Liver (tissue), 9 donors: ENCODE results near the gene GPR68. TPM values are rescaled to one million over a fixed set of nuclear protein-coding genes. Genes with fewer than 3 reads are reported as not detected.

Experiments used
- DNase-seq: peaks from one replicate; pipeline ENCODE4 v3.0.0-alpha.2; 2017; ENCODE audit warnings: low spot score
- H3K27ac ChIP-seq, 2 donors: one replicate each; pipeline ENCODE4 v1.7.0; 2013; ENCODE audit warnings: inconsistent platforms in 2 of 2, low read length in 2 of 2, control low read depth in 1 of 2, low read depth in 1 of 2, mild to moderate bottlenecking in 1 of 2
- H3K27me3 ChIP-seq, 4 donors: one replicate each; pipeline versions ENCODE4 v1.6.1 to v1.7.0; 2013; ENCODE audit warnings: low read length in 3 of 4, inconsistent platforms in 1 of 4, mild to moderate bottlenecking in 1 of 4, moderate library complexity in 1 of 4; ENCODE audit not compliant: control insufficient read depth in 4 of 4, insufficient read depth in 4 of 4
- H3K36me3 ChIP-seq, 4 donors: one replicate each; pipeline versions ENCODE4 v1.6.1 to v1.7.0; 2013; ENCODE audit warnings: low read length in 3 of 4, mild to moderate bottlenecking in 3 of 4, low read depth in 1 of 4, moderate library complexity in 1 of 4; ENCODE audit not compliant: control insufficient read depth in 4 of 4, insufficient read depth in 3 of 4
- H3K4me1 ChIP-seq, 4 donors: one replicate each; pipeline versions ENCODE4 v1.6.1 to v1.7.0; 2013; ENCODE audit warnings: low read length in 3 of 4, mild to moderate bottlenecking in 3 of 4, moderate library complexity in 1 of 4; ENCODE audit not compliant: control insufficient read depth in 4 of 4, insufficient read depth in 4 of 4
- H3K4me3 ChIP-seq, 3 donors: one replicate each; pipeline versions ENCODE4 v1.6.1 to v1.7.0; 2013; ENCODE audit warnings: low read length in 3 of 3, control low read depth in 1 of 3, low read depth in 1 of 3, mild to moderate bottlenecking in 1 of 3
- H3K9ac ChIP-seq, 2 donors: one replicate each; pipeline ENCODE4 v1.7.0; 2013; ENCODE audit warnings: low read length in 2 of 2, mild to moderate bottlenecking in 2 of 2, moderate library complexity in 2 of 2, control low read depth in 1 of 2, low read depth in 1 of 2
- H3K9me3 ChIP-seq, 4 donors: one replicate each; pipeline versions ENCODE4 v1.6.1 to v1.7.0; 2013; ENCODE audit warnings: low read length in 3 of 4; ENCODE audit not compliant: control insufficient read depth in 4 of 4
- EGR1 ChIP-seq, 2 donors: IDR thresholded peaks; 2 replicates each; pipeline ENCODE4 v1.6.1; 2016 to 2018; ENCODE audit warnings: antibody characterized with exemption in 2 of 2, low read depth in 2 of 2
- FOXA1 ChIP-seq: IDR thresholded peaks from 2 replicates; pipeline ENCODE4 v1.6.1; 2016; ENCODE audit warnings: antibody characterized with exemption
- FOXA2 ChIP-seq: IDR thresholded peaks from 2 replicates; pipeline ENCODE4 v1.6.1; 2016; ENCODE audit warnings: antibody characterized with exemption
- GABPA ChIP-seq, 2 donors: IDR thresholded peaks in 1 of 2; conservative IDR thresholded peaks in 1 of 2; 2 replicates each; pipeline ENCODE4 v1.6.1; 2016; ENCODE audit warnings: antibody characterized with exemption in 2 of 2, mild to moderate bottlenecking in 1 of 2, moderate library complexity in 1 of 2
- HNF4A ChIP-seq, 2 donors: conservative IDR thresholded peaks; 2 replicates each; pipeline ENCODE4 v1.6.1; 2016; ENCODE audit warnings: antibody characterized with exemption in 2 of 2, mild to moderate bottlenecking in 2 of 2
- HNF4G ChIP-seq: IDR thresholded peaks from 2 replicates; pipeline ENCODE4 v1.6.1; 2016; ENCODE audit warnings: antibody characterized with exemption
- JUND ChIP-seq, 2 donors: IDR thresholded peaks; 2 replicates each; pipeline ENCODE4 v1.6.1; 2016; ENCODE audit warnings: antibody characterized with exemption in 2 of 2
- MAX ChIP-seq: IDR thresholded peaks from 2 replicates; pipeline ENCODE4 v1.6.1; 2016; ENCODE audit warnings: antibody characterized with exemption
- NR2F2 ChIP-seq: IDR thresholded peaks from 2 replicates; pipeline ENCODE4 v1.6.1; 2016; ENCODE audit warnings: antibody characterized with exemption
- RAD21 ChIP-seq, 2 donors: IDR thresholded peaks; 2 replicates each; pipeline ENCODE4 v1.6.1; 2016; ENCODE audit warnings: antibody characterized with exemption in 2 of 2, mild to moderate bottlenecking in 2 of 2
- REST ChIP-seq: IDR thresholded peaks from 2 replicates; pipeline ENCODE4 v1.6.1; 2016; ENCODE audit warnings: antibody characterized with exemption, mild to moderate bottlenecking
- RXRA ChIP-seq, 2 donors: IDR thresholded peaks; 2 replicates each; pipeline ENCODE4 v1.6.1; 2017 to 2018; ENCODE audit warnings: antibody characterized with exemption in 2 of 2, mild to moderate bottlenecking in 1 of 2
- SP1 ChIP-seq: IDR thresholded peaks from 2 replicates; pipeline ENCODE4 v1.6.1; 2018; ENCODE audit warnings: antibody characterized with exemption, mild to moderate bottlenecking
- TAF1 ChIP-seq: conservative IDR thresholded peaks from 2 replicates; pipeline ENCODE4 v1.6.1; 2016; ENCODE audit warnings: antibody characterized with exemption, mild to moderate bottlenecking
- YY1 ChIP-seq: IDR thresholded peaks from 2 replicates; pipeline ENCODE4 v1.6.1; 2016; ENCODE audit warnings: antibody characterized with exemption, mild to moderate bottlenecking
- WGBS: extraction: QIAGEN DNeasy Blood & Tissue Kit; methylation state at CpG from one replicate; pipeline ENCODE4 v1.1.7; 2013; 5-methylcytosine and 5-hydroxymethylcytosine counted together
- polyA plus RNA-seq, 2 donors: library from polyadenylated mRNA; stranded (reverse) in 1 of 2; unstranded in 1 of 2; fragments of 200-250 nt in 1 of 2; fragments of >200 nt in 1 of 2; fragmentation: Nextera tagmentation in 1 of 2; extraction: Ambion mirVana in 1 of 2; gene quantifications; one replicate each; pipeline versions ENCODE4 v1.2.1 to v1.2.3, GENCODE V29; 2013 to 2015
- total RNA-seq, 2 donors: library from RNA; depleted of rRNA; stranded (reverse); fragments of >200 nt; gene quantifications; one replicate each; pipeline ENCODE4 v1.2.3, GENCODE V29; 2014
- TF ChIP-seq, protein P1 (sequence below): fragments of 150-350 bp; IDR thresholded peaks from 2 replicates; pipeline ENCODE4 v1.5.1; 2017; ENCODE audit warnings: improper control_type of control experiment, low read depth, low read length; ENCODE audit not compliant: missing input control
- TF ChIP-seq, protein P2 (sequence below): IDR thresholded peaks from 2 replicates; pipeline ENCODE4 v1.6.1; 2016; ENCODE audit warnings: antibody characterized with exemption
- TF ChIP-seq, protein P3 (sequence below): IDR thresholded peaks from 2 replicates; pipeline ENCODE4 v1.6.1; 2016; ENCODE audit warnings: antibody characterized with exemption
- donor health status: healthy.
- donor health status: healthy.
- donor health status: healthy.
- donor health status: healthy.
- donor health status: healthy.

GPR68 gene
- total and polyA plus RNA-seq, 4 donors, result 0.17 to 0.37 (median 0.33) TPM; not detected in 1

- Histone ChIP-seq H3K9ac (no peak overlapping the region), H3K9me3 (no peaks in the 10 kb centered on the region), H3K36me3 (no peaks in the 10 kb centered on the region), H3K4me3 (no peak overlapping the region), H3K27me3 (no peaks in the 10 kb centered on the region), H3K27ac (no peak overlapping the region), H3K4me1 (peaks cover 0 to 9% (median 3%) of the 10 kb centered on the region in 4 donors)
- 83% methylated on average over 7 of the region's 7 CpGs for WGBS
- TF ChIP-seq GABPA (IDR thresholded peaks at IDR 0.05 in 1 of 2, conservative IDR thresholded peaks at IDR 0.05 in 1 of 2) (no peak), RXRA (IDR thresholded peaks at IDR 0.05) (no peak), FOXA2 (no peak), SP1 (no peak), MAX (no peak), YY1 (no peak), REST (no peak), HNF4G (no peak), RAD21 (IDR thresholded peaks at IDR 0.05) (no peak), FOXA1 (no peak), JUND (IDR thresholded peaks at IDR 0.05) (no peak), EGR1 (IDR thresholded peaks at IDR 0.05; ENCODE audit: low read depth in 2 of 2) (no peak), NR2F2 (no peak), TAF1 (no peak), HNF4A (conservative IDR thresholded peaks at IDR 0.05) (no peak)
- TF ChIP-seq, protein P1, sequence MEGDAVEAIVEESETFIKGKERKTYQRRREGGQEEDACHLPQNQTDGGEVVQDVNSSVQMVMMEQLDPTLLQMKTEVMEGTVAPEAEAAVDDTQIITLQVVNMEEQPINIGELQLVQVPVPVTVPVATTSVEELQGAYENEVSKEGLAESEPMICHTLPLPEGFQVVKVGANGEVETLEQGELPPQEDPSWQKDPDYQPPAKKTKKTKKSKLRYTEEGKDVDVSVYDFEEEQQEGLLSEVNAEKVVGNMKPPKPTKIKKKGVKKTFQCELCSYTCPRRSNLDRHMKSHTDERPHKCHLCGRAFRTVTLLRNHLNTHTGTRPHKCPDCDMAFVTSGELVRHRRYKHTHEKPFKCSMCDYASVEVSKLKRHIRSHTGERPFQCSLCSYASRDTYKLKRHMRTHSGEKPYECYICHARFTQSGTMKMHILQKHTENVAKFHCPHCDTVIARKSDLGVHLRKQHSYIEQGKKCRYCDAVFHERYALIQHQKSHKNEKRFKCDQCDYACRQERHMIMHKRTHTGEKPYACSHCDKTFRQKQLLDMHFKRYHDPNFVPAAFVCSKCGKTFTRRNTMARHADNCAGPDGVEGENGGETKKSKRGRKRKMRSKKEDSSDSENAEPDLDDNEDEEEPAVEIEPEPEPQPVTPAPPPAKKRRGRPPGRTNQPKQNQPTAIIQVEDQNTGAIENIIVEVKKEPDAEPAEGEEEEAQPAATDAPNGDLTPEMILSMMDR, result no peak
- TF ChIP-seq, protein P2, sequence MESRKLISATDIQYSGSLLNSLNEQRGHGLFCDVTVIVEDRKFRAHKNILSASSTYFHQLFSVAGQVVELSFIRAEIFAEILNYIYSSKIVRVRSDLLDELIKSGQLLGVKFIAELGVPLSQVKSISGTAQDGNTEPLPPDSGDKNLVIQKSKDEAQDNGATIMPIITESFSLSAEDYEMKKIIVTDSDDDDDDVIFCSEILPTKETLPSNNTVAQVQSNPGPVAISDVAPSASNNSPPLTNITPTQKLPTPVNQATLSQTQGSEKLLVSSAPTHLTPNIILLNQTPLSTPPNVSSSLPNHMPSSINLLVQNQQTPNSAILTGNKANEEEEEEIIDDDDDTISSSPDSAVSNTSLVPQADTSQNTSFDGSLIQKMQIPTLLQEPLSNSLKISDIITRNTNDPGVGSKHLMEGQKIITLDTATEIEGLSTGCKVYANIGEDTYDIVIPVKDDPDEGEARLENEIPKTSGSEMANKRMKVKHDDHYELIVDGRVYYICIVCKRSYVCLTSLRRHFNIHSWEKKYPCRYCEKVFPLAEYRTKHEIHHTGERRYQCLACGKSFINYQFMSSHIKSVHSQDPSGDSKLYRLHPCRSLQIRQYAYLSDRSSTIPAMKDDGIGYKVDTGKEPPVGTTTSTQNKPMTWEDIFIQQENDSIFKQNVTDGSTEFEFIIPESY, result no peak
- TF ChIP-seq, protein P3, sequence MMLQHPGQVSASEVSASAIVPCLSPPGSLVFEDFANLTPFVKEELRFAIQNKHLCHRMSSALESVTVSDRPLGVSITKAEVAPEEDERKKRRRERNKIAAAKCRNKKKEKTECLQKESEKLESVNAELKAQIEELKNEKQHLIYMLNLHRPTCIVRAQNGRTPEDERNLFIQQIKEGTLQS, result no peak
- DNase-seq, result no peak
Measured at GRCh38 chr14:91265404-91265803, 20.9 kb upstream of the GPR68 start.
